ENCODE data around the gene ASIC4.

ASIC4 gene

DNA sequence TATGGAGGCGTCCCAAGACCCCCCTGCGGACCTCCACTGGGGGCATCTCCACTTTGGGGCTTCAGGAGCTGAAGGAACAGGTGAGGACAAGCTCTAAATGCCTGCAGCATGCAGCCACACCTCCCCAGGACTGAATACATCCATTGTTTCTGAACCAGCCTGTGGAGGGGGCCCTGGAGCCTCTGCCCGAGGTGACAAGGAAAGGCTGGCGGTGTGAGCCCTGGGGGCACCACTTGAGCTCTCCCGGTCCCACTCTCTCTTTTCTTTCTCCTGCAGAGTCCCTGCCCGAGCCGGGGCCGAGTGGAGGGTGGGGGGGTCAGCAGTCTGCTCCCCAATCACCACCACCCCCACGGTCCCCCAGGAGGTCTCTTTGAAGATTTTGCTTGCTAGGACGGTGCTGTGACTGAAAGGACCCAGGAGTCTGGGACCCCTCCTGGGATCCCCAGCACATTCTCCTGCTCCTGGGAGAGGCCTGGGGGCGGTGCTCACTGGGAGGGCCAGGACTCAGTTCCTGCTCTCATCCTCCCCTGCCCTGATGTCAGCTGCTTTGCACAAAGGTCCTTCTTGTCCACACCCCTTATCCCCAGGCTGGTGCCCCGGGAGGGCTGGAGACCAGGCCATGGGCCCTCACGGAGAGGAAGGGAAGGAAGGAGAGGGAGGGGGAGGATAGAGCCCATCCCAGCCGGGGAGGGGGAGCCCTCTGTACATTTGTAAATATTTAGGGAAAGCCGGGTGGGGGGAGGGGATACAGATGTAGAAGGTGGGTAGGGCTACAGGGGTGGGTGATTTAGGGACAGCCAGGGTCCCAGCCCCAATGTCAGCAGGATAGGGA is 23.6 kb downstream of the ASIC4 start:
- DNase-seq, result no peak

GRCh38 chr2:219538504-219538951 is 24.2 kb downstream of the ASIC4 start:
- DNase-seq, result no peak

DNA sequence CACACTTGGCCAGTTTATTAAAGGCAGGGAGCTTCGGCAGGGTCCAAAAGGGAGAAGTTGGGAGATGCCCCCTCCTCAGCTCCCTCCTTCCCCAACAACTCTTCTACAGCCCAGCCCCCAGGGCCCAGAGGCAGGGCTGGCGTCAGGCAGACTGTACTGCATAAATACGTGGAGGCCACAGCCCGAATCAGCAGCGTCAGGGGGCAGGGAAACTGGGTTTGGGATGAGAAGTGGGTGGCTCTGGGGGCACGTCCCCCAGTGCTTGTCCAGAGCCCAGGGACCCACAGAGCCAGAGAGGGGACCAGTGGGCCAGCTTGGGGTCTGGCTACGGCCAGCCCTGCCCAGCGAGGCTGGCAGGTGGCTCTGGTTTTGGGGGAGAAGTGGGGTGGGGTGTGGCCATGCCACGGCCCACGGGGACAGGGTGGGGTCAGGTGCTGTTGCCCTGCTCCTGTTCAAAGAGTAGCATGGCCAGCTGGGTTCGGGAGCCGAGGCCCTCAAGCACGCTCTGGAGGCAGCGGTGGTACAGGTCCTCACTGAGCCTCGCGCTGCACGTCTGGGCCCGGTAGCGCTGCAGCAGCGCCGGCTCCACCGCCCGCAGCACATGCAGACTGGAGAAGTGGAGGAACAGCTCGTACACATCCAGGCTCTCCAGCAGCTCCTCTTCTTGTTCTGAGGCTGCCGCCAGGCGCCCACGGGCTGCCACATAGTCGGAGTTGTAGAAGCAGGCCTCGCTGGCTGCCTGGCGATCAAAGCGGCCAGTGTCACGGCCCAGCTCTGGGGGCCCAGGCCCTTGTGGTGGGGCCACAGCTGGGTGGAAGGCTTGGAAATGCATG is 24.9 kb downstream of the ASIC4 start:
- no peak for DNase-seq

GRCh38 chr2:219539926-219540678 is 25.8 kb downstream of the ASIC4 start:
- no peak for DNase-seq

DNA sequence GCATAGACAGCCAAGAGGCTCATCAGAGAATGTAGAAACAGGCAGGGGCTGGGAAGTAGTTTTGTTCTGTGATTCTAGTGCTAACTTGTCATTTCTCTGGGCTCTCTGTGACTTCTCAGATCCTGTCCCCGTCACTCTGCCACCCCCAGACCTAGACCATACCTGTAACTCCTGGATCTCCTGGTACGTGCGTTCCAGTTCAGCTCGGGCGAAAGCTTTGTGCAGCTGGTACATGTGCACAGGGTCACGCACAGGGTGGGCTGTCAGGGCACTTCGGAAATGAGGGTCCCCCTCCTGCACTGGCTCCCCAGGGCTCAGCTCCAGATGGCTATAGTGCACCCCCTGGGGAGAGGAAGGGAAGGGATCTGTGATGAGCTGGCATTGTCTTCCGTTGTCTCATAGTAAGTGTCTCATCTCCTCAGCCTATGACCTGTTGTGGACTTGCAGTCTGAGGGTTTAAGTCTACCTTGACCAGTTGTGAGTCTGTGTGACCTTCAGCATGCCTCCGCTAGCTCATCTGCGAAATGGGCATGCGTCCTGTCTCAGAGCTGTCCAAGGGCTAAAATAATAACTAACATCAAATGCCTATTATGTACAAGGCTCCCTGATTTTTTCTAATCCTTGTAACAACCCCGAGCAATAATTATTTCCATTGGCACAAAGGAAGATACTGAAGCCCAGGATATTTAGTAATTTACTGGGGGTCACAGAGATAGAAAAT is 26.7 kb downstream of the ASIC4 start:
- DNase-seq, result no peak

GRCh38 chr2:219541611-219542180 is 27.4 kb downstream of the ASIC4 start:
- peak; percentile 70 for DNase-seq

DNA sequence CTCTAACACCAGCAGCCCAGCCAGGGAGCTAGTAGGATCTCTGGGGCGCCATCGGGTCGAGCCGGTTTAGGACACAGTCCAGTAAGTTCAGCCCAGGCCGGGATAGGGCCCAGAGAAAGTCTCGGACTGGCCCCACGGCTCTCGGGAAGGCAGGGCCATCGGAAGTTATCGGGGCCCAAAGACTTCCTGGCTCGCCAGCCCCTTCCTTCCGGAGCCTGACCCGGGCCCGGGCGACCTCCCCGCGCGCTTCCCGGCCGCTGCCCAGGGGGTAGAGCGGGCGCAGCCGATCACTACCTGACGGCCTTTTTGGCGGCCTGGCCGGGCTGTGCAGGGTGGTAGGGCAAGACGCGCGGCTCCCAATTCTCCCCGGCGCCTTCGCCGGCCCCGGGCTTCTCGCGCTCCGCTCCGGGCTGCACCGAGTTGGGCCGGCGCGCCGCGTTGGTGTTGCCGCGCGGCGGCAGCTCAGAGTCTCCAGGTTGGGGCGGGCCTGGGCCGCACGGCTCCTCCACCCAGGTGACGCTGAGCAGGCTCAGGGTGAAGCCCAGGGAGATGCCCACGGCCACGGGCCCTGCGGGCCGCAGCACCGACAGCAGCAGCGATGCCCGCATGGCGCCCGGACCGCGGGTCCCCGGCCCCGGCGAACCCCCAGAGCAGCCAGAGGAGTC is 28.8 kb downstream of the ASIC4 start:
- DNase-seq, result no peak

DNA sequence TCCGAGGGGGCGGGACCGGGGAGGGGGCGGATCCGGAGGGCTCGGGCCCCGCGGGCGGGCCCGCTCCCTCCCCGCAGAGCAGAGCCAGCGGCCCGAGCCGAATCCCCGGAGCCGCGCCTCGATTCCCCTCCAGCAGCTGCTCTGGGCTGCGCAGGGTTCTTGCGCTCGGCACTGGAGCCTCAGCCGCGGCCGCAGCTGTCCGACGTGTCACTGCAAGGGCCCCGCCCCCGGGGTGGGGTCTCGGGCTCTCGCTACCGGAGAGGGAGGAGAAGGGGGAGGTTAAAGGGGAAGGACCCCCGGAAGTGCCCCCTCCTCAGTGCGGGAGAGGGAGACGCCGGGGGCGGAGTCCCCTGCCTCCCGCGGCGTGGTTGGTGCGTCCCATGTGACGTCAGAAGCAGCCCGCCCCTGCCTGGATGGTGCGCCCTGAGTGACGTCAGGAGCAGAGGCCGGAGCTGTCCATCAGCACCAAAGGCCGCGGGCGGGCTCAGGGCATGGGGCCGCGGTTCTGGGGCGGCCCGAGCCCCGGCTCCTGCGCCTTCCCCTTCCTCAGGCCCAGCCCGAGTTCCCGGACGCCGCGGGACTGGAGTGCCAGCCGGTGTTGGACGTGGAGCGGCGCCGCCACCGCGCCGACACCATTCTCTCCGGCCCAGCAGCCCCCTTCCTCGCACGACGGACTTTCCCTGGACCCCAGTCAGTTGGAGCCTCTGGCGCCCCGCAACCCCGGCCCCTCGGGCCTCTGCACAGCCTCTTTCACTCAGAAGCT is 29.5 kb downstream of the ASIC4 start, which contains the start of the genes CHPF and TMEM198:
Gene CHPF, minus strand, starts transcription at position 214 of the 763 bp plus-strand sequence. CDS start 271 bp downstream, outside the sequence.
Gene TMEM198, plus strand, starts transcription at position 433 of the 763 bp plus-strand sequence. CDS start 700 bp downstream, outside the sequence.
- peak; percentile 96 for DNase-seq

GRCh38 chr2:219544567-219544966 is 30.3 kb downstream of the ASIC4 start:
- DNase-seq, result no peak

GRCh38 chr2:219545295-219545942 is 31.1 kb downstream of the ASIC4 start:
- DNase-seq, result no peak

DNA sequence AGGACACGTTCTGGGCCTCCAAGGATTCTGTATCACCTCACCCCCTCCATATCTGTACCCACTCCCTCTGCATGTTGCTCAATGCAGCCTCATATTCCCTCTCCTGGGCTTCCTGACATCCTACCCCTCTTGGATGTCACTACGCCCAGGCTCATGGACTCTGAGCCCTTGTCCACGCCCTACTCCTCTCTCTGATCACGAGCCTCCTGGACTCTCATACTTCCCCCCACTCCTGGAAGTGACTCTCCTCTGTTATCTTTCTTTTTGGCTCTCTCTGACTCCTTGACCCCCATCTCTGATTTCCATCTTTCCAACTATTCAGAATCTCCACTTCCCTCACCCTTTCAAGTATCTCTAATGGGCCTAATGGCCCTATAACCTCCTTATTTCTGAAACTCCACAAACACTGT is 31.7 kb downstream of the ASIC4 start:
- DNase-seq, result no peak

- no peak for DNase-seq
These were observed 33.3 kb downstream of the ASIC4 start for GRCh38 chr2:219547621-219548020.

DNA sequence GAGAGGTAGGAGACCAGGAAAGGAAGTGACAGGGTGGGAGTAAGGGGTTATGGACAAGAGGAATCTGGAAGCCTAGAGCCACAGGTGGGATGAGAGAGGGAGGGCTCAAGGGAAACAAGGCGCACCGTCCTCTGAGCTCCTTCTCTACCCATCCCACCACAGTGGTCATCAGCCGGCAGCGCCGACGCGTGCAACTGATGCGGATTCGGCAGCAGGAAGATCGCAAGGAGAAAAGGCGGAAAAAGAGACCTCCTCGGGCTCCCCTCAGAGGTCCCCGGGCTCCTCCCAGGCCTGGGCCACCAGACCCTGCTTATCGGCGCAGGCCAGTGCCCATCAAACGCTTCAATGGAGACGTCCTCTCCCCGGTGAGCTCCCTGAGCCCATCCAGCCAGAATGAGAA is 34.7 kb downstream of the ASIC4 start:
- DNase-seq, result no peak

GRCh38 chr2:219549619-219550018 is 35.3 kb downstream of the ASIC4 start:
- DNase-seq, result no peak

- no peak for DNase-seq
These were observed 37.4 kb downstream of the ASIC4 start for GRCh38 chr2:219551441-219552381.

DNA sequence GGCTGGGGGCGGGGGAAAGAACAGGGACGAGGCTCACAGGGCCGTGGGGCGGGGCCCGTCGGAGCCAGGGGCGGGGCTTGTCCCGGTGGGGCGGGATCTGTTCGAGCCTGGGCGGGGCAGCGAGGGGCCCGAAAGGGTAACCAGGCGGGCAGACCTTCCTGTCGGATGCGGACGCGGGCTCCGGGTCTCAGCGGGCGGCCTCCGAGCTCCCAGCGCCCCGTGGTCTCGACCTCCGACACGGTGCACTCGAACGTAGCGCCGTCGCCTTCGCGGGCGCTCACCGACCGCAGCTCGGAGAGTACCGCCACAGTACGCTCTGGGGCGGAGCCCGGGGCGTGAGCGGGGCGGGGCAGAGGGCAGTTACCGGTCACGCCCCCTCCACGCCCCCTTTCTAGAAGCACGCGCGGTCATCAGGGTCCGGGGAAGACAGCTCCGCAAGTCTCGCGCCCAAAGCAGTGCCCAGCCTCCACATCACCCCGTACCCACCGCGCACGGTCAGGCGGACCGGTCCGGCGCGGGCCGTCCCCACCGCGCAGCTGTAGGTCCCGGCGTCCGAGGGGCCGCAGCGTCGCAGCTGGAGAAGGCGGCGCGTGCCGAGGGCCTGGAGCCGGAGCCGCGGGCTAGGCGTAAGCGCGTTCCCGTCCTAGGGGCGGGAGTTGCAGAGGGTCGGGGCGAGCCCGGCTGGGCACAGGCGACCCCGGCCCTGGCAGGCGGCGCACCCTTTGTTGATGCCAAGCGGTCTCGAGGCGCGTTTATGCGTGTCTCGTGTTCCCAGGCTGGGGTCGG is 38.3 kb downstream of the ASIC4 start:
- DNase-seq, result peak; percentile 92

GRCh38 chr2:219553168-219553417 is 38.8 kb downstream of the ASIC4 start:
- no peak for DNase-seq

GRCh38 chr2:219553463-219553963 is 39.2 kb downstream of the ASIC4 start:
- no peak for DNase-seq
